ENCODE measurements around the gene MYZAP. TPM values are rescaled to one million over a fixed set of nuclear protein-coding genes. Genes with fewer than 3 reads are reported as not detected.

Gene MYZAP
- total and polyA plus RNA-seq, 4 donors, result 0.50 to 1.8 (median 0.99) TPM

DNA sequence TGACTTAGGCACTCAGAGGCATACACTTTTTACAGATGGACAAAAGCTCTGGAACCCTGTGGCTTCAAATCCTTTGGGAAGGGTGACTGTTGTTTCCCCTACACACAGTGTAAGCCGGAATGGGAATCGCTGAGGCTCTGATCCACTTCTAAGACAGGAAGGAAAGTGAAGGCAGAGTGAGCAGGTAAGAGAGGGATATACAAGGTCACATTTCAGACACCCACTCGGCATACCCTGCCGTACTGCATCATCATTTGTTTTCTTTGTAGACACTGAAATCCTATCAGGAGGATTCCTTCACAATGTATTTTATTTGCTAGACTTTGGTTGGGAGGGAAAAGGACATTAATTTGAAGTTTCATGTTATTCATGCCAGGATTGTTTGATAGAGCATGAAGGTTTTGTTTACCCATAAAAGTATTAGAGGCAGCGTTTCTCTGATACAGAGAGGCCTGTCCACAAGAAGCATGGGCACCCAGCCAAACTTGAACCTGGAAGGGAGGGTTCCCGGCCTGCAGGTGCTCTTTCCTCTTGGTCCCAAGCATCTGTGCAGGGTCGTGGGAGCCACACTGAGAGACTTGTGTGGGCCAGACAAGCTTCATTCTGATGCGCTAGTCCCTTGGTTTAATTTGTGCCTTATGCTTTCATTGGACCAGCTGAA lies 92.9 kb downstream of the MYZAP start (continued):
- TF ChIP-seq CTCF (IDR thresholded peaks at IDR 0.05; ENCODE audit: low read depth, low read length, missing input control), result no peak

- no peak overlapping the region for H3K4me3 ChIP-seq (ENCODE audit: low read depth in 1 of 3, low read length in 3 of 3)
- H3K27me3 ChIP-seq (ENCODE audit: control insufficient read depth in 4 of 4, insufficient read depth in 4 of 4, low read length in 3 of 4), result no peaks in the 10 kb centered on the region
- TF ChIP-seq ATF3 (IDR thresholded peaks at IDR 0.05) (no peak), EGR1 (IDR thresholded peaks at IDR 0.05; ENCODE audit: low read depth in 2 of 2) (no peak), GABPA (IDR thresholded peaks at IDR 0.05 in 1 of 2, conservative IDR thresholded peaks at IDR 0.05 in 1 of 2) (no peak), JUND (IDR thresholded peaks at IDR 0.05) (no peak), CTCF (IDR thresholded peaks at IDR 0.05; ENCODE audit: low read depth, low read length, missing input control) (no peak), FOXA2 (IDR thresholded peaks at IDR 0.05) (no peak), MAX (IDR thresholded peaks at IDR 0.05) (no peak), HNF4G (IDR thresholded peaks at IDR 0.05) (no peak), YY1 (IDR thresholded peaks at IDR 0.05) (no peak), FOXA1 (IDR thresholded peaks at IDR 0.05) (no peak), RAD21 (IDR thresholded peaks at IDR 0.05) (no peak), TAF1 (conservative IDR thresholded peaks at IDR 0.05) (no peak), HNF4A (conservative IDR thresholded peaks at IDR 0.05) (no peak), RXRA (IDR thresholded peaks at IDR 0.05) (no peak), NR2F2 (IDR thresholded peaks at IDR 0.05) (no peak), SP1 (IDR thresholded peaks at IDR 0.05) (no peak)
- TF ChIP-seq, protein P1, sequence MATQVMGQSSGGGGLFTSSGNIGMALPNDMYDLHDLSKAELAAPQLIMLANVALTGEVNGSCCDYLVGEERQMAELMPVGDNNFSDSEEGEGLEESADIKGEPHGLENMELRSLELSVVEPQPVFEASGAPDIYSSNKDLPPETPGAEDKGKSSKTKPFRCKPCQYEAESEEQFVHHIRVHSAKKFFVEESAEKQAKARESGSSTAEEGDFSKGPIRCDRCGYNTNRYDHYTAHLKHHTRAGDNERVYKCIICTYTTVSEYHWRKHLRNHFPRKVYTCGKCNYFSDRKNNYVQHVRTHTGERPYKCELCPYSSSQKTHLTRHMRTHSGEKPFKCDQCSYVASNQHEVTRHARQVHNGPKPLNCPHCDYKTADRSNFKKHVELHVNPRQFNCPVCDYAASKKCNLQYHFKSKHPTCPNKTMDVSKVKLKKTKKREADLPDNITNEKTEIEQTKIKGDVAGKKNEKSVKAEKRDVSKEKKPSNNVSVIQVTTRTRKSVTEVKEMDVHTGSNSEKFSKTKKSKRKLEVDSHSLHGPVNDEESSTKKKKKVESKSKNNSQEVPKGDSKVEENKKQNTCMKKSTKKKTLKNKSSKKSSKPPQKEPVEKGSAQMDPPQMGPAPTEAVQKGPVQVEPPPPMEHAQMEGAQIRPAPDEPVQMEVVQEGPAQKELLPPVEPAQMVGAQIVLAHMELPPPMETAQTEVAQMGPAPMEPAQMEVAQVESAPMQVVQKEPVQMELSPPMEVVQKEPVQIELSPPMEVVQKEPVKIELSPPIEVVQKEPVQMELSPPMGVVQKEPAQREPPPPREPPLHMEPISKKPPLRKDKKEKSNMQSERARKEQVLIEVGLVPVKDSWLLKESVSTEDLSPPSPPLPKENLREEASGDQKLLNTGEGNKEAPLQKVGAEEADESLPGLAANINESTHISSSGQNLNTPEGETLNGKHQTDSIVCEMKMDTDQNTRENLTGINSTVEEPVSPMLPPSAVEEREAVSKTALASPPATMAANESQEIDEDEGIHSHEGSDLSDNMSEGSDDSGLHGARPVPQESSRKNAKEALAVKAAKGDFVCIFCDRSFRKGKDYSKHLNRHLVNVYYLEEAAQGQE (IDR thresholded peaks at IDR 0.05), result no peak
- TF ChIP-seq, protein P2, sequence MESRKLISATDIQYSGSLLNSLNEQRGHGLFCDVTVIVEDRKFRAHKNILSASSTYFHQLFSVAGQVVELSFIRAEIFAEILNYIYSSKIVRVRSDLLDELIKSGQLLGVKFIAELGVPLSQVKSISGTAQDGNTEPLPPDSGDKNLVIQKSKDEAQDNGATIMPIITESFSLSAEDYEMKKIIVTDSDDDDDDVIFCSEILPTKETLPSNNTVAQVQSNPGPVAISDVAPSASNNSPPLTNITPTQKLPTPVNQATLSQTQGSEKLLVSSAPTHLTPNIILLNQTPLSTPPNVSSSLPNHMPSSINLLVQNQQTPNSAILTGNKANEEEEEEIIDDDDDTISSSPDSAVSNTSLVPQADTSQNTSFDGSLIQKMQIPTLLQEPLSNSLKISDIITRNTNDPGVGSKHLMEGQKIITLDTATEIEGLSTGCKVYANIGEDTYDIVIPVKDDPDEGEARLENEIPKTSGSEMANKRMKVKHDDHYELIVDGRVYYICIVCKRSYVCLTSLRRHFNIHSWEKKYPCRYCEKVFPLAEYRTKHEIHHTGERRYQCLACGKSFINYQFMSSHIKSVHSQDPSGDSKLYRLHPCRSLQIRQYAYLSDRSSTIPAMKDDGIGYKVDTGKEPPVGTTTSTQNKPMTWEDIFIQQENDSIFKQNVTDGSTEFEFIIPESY (IDR thresholded peaks at IDR 0.05), result no peak
- no peak for DNase-seq (ENCODE audit: low spot score)
- no peak overlapping the region for H3K9ac ChIP-seq (ENCODE audit: low read depth in 1 of 2, low read length in 2 of 2)
- no peak overlapping the region for H3K27ac ChIP-seq (ENCODE audit: low read depth in 1 of 2, low read length in 2 of 2)
- 83% methylated on average over 7 of the region's 7 CpGs for WGBS
- no peaks in the 10 kb centered on the region for H3K36me3 ChIP-seq (ENCODE audit: control insufficient read depth in 4 of 4, insufficient read depth in 3 of 4, low read depth in 1 of 4, low read length in 3 of 4)
- no peaks in the 10 kb centered on the region for H3K4me1 ChIP-seq (ENCODE audit: control insufficient read depth in 4 of 4, insufficient read depth in 4 of 4, low read length in 3 of 4)
- no peaks in the 10 kb centered on the region for H3K9me3 ChIP-seq (ENCODE audit: control insufficient read depth in 4 of 4, low read length in 3 of 4)
Measured at GRCh38 chr15:57685306-57686095, 93.8 kb downstream of the MYZAP start.

Data from liver (tissue), 9 donors.